Central memory CD4-positive, alpha-beta T cell (primary cell): ENCODE measurements around the gene TVP23A.

ENCODE experiments used
- DNase-seq: peaks from one replicate; pipeline ENCODE4 v3.0.0; 2022
- total RNA-seq, 3 experiments: gene quantifications; one replicate each; lab custom pipeline; 2026; lab: John Stamatoyannopoulos, UW

TVP23A gene
- total RNA-seq, result 0 to 0.04 (median 0) reads per million in 3 experiments

DNA sequence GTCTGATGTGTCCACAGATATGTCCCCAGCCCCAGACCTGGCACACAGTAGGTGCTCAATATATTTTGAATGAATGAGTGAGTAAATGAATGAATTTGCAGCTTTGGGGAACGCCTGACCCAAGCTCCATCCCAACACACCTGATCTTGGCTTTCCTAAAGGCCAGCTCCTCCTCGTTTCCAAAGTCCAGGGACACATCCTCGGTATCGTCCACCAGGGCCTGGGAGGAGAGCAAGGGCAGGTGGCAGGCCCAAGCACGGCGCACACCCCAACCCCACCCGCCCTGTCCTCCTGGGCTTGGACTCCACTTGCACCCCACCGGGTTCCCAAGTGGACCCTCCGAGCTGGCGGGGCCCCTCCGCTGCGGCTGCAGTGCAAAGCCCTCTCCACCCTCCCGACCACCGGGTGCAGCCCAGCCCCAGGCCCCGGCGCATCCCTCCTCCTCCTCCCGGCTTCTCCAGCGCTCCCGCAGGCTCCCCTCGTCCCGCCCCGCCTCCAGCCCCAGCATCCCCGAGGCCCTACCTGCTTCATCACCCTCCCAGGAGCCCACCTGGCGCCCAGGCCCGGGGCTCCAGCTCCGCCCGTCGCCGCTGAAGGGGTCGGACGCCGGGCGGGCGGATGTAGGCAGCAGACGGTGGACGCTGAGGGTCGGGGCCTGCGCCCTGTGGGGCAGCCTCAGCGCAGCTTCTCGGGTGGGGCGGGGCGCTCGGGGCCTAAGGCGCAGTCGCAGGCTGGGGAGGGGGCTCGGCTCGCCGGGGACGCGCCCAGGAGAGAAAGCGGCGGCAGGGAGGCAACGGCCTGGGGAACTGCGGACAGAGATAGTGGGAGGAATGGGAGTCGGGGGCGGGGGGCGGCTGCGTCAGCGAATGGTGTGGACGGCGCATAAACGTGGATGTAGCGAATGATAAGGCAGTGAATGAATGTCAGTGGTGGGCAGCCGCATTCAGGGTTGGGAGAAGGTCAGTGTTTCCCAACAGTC is at the start of gene TVP23A:
Gene TVP23A (minus strand): TSS at position 832 of the 979 bp plus-strand sequence. CDS start 301 bp downstream, at position 531.
- no peak for DNase-seq

DNA sequence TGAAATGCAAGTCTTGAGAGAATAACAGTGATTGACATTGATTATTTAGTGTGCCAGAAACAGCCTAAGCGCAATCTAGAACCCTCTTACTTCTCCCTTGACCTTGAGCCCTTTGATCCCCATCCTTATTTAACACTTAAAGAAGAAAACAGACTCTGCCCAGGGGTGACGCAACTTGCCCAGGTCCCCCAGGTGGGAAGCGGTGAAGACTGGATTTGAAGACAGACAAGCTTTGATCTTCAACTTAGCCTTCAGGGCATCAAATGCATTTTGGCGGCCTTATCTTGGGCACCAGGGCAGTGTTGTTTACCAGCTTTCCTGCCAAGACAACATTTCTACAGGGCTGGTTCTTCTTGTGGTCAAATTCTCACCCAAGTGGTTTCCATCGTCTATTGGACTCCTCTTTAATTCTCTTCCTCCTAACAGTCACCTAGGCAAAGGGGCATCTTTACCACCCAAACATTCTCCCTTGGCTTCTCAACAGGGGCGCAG is 49.6 kb upstream of the TVP23A start:
- DNase-seq, result no peak

DNA sequence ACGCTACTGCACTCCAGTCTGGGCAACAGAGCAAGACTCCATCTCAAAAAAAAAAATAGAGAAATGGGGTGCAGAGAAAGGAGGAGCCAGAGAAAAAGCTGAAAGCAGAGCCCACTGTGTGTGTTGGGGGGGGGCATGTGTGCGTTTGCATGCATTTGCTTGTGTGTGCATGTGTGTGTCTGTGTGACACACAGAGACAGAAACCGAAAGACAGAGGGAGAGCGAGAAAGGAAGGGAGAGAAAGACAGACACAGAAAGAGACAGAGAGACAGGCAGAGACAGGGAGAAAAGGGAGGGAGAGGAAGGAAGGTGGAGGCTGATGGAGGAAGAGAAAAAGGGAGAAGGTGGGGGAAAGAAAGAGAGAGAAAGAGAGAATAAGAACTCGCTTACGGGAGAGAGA is 48.6 kb upstream of the TVP23A start:
- no peak for DNase-seq

DNA sequence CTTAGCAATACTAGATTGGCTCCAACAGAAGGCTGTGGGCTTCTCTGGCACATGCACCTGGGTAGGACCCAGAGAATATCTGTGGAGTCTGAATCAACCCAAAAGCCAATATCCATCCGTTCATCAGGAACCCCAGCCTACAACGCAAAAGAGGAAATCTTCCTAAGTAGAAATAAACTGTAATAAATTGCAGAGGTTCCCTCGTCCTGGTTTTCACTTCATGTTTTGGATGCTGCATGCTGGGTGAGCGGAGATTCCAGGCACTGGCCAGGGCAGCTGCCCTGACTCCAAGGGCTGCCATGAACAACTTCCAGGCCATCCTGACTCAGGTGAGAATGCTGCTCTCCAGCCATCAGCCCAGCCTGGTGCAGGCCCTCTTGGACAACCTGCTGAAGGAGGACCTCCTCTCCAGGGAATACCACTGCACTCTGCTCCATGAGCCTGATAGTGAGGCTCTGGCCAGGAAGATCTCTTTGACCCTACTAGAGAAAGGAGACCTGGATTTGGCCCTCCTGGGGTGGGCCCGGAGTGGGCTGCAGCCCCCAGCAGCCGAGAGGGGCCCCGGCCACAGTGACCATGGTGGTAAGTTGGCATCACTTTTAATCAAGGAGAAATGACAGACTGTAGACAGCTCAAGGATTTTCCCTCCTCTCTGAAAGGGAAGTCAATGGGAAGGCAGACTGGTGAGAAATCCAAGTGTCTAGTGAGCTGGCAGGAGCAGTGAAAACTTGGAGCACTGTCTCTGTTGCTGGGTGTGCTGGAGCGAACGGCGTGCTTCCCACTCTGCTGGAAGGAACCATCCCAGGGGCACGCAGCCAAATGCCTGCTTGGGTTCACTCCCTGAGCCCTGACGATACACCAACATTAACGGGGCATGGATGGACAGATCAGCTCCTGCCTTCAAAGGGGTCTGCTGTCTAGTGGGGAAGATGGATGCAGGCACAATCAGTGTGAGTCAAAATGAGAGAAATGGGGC is 47.7 kb upstream of the TVP23A start:
- DNase-seq, result no peak

DNA sequence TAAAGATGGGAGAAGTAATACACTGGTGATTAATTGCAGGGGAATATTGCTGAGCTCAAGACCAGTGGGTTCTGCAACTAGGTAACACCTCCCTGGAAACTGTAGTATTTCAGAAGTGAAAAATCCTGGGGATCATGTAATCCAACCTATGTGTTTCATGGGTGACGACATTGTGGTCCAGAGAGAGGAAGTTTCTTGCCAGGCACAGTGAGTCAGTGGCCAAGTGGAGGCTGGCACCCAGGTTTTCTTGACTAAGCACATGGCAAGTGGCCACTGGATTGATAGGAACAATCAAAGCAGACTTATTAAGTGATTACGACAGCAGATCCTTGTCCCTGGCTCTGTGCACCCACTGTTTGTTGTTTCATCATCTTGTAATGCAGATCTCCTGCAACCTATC is 43.8 kb upstream of the TVP23A start:
- no peak for DNase-seq

DNA sequence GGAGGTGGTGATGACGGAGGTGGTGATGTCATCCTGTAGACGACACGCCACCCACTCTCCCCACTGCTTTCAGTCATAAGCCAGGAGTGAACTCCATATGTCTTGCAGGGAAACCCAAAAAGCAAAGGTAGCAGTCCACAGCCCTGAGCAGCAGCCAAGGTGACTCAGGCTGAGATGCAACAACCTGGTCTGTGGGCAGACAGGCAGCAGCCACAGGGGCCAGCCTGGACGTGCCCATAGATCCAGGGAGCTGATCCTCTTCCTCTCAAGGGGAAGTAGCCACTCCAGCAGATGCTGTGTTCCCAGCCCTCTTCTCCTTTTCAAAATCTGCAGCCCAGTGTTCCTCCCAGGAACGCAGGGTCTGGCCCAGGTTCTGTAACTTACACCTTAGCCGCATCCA is 41.1 kb upstream of the TVP23A start:
- no peak for DNase-seq

DNA sequence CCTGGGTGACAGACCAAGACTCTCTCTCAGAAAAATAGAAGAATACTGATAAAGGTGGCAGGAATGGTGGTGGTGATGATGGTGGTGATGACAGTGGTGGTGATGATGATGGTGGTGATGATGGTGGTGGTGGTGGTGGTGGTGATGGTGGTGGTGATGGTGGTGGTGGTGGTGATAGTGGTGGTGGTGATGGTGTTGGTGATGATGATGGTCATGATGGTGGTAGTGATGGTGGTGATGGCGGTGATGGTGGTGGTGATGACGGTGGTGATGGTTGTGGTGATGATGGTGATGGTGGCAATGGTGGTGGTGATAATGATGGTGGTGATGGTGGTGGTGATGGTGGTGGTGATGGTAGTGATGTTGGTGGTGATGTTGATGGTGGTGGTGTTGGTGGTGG is 40.4 kb upstream of the TVP23A start:
- no peak for DNase-seq

DNA sequence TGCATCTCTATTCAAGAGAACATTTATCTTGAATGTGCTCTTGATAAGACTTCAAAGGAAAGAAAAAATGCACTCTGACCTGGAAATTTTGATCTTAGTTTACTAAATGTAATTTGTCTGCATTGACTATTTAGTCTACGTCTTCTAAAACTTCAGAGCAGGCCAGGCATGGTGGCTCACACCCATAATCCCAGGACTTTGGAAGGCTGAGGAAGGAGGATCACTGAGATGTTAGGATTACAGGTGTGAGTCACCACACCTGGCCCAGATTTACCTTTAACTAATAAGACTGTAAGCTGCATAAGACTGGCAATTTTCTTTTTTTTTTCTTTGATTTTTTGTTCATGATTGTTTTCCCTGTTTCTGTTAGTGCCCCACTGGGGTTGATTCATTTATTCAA is 39.6 kb upstream of the TVP23A start:
- no peak for DNase-seq

DNA sequence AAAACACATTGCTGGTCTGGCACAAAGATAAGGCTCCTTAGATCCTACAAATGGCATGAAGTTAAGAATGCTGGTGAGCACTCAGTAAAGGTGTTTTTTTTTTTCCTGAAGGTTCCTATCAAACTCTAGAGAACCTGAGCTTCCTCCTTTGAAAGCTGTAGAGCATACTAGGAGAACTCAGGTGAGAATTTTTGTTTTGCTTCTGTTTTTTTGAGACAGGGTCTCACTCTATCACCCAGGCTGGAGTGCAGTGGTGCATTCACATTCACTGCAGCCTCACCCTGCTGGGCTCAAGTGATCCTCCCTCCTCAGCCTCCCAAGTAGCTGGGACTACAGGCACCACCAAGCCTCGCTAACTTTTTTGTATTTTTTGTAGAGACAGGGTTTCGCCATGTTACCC is 37.4 kb upstream of the TVP23A start:
- no peak for DNase-seq

DNA sequence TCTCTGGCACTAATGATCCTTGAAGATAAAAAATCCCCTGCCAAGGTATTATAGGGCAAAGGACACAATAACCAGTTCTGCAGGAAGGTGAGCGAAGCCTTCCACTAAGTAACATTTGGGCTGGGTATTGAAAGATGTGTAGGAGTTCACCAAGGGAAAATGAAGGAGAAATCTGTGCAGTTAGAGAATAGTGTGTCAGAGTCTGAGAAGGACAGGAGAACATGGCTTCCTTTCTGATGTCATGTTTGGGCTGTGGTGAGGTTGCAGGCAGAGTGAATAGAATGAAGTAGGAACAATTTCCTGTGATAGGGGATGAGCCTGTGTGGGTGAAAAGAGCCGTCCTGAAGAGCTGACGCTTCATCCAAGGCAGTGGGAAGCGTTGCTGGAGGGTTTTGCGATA is 34.4 kb upstream of the TVP23A start:
- DNase-seq, result no peak

DNA sequence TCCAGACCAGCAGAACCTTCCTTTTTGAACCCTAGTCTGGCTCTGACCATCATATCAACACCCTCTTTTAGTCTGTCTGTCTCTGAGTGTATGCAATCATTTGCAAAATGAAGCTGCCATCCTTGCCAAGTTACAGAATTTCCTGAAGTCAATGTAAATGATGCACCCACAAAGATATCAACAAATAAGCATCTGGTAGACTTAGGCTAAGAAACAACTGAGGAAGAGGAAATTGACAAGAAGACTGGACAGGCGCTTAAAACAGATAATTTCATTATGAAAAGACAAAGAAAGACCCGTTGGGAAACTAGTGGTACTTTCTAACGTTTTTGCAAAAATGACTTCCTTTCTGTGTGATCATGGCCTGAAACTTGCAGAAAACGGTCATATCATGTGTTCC is 33.7 kb upstream of the TVP23A start:
- DNase-seq, result no peak

DNA sequence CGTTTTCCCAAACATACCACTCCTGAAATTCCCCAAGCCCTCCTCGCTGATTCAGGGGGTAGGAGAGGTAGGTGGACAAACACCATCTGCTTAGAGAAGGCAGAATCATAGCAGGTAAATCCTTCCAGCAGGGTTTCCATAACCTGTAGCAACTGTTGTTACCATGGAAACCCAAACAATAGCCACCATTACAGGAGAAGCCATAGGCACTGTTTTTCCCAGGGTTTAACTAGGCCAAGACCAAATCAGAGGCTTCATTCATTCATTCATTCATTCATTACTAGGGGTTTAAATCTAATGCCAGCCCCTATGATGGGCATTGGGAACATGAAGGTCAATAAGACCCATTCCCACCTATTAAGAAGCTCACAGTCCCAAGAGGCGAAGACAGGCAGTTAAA is 32.9 kb upstream of the TVP23A start:
- DNase-seq, result no peak

DNA sequence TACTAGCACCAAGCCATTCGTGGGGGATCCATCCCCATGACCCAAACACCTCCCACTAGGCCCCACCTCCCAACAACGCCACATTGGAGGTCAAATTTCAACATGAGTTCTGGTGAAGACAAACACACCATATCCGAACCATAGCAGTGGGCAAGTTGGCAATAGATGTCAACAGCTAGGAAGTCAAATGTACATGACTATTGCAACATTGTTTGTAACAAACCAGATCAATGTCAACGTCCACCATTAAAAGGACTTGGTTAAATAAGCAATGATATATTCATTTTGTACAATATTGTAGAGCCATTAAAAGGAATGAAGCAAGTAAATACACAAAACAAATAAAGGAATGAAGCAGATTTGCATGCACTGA is 31.9 kb upstream of the TVP23A start:
- no peak for DNase-seq

DNA sequence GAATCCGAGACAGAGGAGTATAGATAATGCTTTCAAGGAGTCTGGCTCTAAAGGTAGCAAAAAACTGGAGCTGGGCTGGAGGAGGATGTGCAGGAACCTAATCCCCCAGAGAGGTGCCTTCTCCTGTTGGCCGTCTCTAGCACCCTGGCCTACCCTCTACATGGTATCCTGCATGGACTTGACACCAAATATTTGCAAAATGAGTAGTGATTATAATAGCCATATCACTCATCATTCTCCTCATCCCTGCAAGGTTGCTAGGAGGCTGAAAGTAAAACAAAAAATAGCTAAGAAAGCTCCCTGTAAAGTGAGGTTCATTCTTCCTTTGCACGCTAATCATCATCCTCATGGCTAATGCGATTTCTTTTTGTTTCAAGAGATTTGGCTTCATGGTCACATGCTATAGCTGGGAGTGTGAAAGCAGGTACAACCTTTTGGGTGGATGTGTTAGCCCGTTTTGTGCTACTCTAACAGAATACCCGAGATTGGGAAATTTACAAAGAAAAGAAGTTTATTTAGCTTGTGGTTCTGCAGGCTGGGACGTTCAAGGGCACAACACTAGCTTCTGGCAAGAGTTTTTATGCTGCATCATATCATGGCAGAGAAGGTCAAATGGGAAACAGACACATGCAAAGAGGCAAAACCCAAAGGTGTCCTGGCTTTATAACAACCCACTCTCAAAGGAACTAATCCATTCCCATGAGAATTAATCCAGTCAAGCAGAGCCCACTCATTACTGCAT is 31.3 kb upstream of the TVP23A start:
- DNase-seq, result no peak

DNA sequence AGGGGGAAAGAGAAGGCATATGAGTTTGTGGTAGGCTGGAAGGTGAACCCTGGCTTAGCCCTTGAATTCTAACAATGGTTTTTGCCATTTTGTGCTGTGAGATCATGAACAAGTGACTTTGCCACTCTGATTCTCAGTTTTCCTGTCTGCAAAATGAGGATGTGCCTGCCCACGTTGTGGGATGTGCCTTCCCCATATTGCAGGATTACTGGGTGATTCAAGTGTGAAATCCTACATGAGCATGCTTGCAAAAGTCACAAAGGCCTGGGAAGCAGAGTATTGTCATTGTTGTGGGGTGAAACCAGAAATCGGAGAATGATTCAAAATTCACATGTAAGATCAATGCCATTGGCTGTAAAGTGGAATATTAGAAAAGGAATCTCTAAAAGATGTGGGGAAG is 28.6 kb upstream of the TVP23A start:
- no peak for DNase-seq

DNA sequence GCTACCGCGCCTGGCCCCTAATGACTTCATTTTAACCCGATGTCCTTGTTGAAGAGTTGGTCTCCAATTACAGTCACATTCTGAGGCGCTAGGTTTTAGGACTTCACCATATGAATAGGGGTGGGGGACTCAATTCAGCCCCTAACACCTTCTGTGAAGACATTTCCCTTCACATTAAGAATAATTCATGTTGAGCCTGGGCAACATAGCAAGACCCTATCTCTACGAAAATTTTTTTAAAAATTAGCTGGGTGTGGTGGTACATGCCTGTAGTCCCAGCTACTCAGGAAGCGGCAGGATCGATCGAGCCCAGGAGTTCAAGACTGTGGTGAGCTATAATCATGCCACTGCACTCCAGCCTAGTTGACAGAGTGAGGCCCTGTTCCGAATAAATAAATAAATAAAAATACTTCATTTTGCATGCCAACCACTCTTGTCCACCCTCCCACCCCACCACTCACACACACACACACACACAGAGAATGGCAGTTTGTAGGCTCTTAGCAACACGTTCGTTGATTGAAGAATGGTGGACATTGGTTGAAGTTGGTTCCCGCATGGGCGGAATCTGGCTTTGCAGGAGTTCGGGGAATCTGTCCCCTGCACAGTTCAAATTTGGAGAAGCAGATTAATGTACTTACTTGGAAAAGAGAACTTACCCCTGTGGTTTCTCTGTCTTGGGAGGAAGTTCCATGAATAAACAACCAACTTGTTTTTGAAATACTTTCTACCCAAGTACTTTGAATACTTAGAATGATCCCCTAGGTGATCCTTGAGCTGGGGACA is 27.8 kb upstream of the TVP23A start:
- no peak for DNase-seq

DNA sequence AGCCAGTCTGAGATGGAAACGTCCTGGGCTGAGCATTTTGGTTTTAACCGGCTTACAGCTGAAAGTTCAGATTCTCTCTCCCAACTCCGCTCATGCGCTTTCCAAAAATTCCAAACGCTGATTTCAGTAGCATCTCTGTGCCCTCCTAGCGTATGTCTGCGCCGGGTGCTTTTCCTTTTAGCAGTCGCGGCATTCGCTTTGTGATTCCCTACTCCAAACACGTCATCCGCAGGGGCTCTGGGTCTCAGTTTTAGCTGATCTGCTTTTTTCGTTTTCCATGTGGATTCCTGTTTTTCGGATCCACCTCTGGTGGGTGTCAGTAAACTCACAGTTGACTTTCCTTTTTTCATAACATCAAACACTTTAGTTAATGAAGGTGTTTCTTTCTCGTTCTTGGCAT is 22.1 kb upstream of the TVP23A start:
- DNase-seq, result no peak

DNA sequence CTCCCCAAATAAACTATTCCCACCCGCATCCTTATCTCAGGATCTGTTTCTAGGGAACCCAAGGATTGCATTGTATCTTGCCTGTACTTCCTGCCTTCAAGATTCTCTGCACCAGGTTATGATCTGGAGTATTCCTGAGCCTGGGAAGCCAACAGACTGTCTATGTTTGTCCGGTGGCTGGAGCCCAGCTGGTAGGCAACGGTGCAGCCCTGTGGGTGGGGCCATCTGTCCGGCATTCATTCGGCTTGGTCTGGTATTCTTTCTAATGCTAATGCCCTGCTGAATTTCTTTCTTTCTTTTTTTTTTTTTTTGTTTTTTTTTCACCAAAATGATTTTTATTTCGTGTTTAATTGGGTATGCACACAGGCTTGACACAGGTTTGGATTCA is 20.7 kb upstream of the TVP23A start:
- DNase-seq, result no peak

DNA sequence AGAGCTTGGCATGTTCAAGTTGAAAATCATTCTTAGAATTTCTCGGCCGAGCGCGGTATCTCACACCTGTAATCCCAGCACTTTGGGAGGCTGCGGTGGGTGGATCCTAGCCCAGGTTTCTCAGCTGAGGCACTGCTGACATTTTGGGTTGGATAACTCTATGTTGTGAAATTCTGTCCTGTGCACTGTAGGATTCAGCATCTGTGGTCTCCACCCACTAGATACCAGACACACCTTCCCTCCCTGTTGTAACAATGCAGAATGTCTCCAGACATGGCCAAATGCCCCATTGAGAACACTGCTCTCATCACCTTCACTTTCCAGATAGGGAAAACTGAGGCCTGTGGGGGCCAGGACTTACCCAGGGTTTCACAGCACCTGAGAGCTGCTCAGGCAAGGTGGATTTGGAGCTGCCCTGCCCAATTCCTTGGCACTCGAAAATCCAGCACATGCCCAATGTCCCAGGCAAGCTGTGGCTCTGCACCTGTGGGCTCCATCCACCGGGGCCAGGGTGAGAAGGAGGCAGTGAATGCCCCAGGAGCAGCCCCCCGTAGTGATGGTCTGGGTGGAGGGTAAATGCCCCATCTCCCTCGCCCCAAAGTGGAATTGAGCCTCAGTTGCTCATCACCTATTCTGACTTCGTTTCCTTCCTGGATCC is 20.2 kb upstream of the TVP23A start:
- no peak for DNase-seq

DNA sequence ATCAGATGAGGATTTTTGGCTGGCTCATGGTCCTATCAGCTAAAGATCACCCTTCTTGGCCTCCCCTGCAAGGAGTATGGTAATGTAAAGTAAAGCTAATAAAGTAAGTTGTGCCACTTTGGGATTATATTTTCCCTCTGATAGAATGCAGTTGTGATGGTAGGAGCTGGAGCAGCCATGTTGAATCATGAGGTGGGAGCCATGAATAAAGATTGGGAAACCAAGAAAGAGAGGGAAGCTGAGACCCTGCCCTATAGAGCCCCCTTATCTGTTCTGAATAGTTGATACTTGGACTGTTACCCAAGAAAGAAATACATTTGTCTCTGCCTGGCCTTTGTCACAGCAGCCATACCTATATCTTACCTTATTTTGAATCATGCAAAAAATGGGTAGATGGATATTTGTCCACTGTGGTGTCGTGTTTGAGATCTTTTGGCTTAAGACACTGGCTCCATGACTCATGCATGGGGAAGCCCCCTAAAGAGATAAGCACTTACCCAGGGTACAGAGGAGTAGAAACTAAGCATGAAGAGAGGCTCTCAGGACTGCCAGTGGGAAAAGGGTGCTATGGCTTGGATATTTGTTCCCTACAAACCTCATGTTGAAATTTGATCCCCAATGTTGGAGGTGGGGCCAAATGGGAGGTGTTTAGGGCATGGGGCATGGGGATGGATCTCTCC is 17.7 kb upstream of the TVP23A start:
- no peak for DNase-seq
